ENCODE measurements around the gene GMDS.

DNA sequence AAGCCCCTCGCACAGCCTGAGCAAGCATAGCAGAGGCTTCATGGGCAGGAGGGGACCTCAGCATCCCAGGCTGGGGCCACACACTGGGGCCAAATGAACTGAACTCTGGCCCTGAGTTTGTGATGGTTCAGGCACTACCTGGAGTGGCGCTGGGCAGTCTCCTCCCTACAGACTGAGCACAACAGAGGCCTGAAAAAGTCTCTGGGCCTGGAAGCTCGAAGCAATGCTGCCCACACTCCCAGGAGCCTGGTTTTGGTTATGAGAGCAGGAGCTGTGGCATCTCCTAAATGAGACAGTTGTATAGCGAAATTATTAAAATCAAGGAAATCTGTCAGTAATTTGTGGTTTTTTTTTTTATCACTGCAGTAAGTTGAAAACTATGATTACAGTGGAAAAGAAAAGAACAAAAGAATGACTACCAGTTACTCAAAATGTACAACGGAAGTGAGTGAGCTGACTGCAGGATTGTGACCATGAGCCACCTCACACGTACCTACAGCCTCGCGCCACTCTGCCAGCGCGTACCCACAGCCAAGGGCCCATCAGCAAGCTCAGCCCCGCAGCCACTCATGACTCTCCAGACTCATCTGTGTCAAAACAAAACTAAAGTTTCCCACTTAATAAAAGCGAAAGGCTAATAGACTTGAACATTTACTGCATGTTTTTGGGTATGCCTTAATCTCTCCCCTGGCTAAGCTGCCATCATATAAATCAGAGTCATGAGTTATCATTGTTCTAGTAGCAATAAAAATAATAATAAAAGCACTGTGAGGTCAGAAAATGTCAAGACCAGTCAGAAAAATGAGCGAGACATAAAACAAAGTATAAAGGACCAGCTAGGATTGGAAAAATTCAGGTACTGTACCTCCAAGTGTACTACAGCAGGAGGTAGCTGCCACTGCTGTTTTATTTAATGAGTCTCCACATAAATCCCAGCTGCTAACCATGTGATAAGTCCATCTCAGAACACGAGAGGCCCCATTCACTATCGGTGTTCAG lies 458.7 kb downstream of the GMDS start:
- TF ChIP-seq, protein P1, sequence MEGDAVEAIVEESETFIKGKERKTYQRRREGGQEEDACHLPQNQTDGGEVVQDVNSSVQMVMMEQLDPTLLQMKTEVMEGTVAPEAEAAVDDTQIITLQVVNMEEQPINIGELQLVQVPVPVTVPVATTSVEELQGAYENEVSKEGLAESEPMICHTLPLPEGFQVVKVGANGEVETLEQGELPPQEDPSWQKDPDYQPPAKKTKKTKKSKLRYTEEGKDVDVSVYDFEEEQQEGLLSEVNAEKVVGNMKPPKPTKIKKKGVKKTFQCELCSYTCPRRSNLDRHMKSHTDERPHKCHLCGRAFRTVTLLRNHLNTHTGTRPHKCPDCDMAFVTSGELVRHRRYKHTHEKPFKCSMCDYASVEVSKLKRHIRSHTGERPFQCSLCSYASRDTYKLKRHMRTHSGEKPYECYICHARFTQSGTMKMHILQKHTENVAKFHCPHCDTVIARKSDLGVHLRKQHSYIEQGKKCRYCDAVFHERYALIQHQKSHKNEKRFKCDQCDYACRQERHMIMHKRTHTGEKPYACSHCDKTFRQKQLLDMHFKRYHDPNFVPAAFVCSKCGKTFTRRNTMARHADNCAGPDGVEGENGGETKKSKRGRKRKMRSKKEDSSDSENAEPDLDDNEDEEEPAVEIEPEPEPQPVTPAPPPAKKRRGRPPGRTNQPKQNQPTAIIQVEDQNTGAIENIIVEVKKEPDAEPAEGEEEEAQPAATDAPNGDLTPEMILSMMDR (IDR thresholded peaks at IDR 0.05), result no peak
- TF ChIP-seq POLR2A (IDR thresholded peaks at IDR 0.05), result no peak
